Head of caudate nucleus (tissue), 42 donors: Measurements from ENCODE around the gene S100A9.

Experiments used
- DNase-seq, 42 donors: peaks; one replicate each; pipeline versions ENCODE4 v3.0.0 to v3.0.0-alpha.2; 2020 to 2021; ENCODE audit warnings: mixed read lengths in 7 of 42
- intact Hi-C: fragments of 100-400 bp; cut with DNase I; formaldehyde crosslinking; loops from one replicate; pipeline ENCODE4 v1.15.0; 2022

The S100A9 gene

DNA sequence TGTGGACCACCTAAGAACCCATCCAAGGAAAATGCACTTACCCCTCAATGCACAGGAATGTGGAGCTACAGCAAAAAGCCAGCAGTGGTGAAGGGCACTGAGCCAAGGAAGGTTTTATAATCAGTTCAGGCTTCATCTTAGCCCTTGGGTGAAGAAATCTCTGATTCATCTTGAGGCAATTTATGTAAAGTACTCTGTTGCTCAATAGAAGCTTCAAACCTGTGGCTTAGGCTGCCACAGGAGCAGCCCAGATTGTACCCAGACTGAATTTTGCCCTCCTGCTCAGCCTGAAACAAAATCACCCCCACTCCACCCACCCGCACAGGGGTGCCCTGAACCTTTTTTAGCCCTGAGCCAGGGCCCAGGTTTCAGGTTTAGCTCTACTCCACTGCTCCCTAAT lies 17.9 kb downstream of the S100A9 start, which contains the start of gene S100A12:
S100A12 (minus strand) TSS at position 111 of the 400 bp plus-strand sequence. CDS start 1,029 bp downstream, outside the sequence.
- intact Hi-C loops: no loop called here
- DNase-seq: peak in 25 of 42 donors; percentile 8 to 73 (median 38)

DNA sequence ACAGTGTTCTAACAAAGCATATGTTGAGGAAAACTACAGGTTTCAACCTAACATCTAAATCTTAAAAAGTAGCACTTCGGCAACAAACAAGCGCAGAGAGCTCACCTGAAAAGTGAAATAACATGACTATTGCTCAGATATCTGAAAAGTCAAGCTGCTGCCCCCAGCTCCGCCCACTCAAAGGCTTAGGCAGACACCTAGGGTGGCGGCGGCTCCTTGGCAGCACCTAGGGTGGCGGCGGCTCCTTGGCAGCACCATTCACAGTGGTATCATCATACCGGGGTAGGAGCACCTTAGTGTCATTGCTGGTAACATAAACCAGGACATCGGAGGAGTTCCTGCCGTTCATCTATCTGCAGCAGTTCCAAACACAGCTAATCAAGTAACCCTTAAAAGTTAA lies 21.9 kb downstream of the S100A9 start:
- intact Hi-C loops: no loop called here
- DNase-seq: peak in 34 of 42 donors; percentile 17 to 84 (median 48)

DNA sequence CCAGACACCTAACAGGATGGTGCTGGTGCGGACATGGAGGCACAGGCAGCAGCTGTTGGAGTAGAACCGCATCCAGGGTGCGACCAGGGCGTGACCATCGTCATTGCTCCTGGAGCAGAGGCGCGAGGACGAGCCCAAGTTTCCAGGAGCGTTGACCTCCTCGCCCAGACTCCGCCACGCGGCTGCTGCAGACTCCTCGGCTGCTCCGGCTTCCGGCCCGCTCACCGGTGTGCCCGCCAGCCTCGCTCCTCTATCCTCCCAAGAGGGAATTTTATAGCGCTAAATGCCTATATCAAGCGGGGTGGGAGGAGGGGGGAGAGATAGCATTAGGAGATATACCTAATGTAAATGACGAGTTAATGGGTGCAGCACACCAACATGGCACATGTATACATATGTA lies 23.1 kb downstream of the S100A9 start:
- DNase-seq: peak in 2 of 42 donors; percentile 26 to 40
- intact Hi-C loops: no loop called here

DNA sequence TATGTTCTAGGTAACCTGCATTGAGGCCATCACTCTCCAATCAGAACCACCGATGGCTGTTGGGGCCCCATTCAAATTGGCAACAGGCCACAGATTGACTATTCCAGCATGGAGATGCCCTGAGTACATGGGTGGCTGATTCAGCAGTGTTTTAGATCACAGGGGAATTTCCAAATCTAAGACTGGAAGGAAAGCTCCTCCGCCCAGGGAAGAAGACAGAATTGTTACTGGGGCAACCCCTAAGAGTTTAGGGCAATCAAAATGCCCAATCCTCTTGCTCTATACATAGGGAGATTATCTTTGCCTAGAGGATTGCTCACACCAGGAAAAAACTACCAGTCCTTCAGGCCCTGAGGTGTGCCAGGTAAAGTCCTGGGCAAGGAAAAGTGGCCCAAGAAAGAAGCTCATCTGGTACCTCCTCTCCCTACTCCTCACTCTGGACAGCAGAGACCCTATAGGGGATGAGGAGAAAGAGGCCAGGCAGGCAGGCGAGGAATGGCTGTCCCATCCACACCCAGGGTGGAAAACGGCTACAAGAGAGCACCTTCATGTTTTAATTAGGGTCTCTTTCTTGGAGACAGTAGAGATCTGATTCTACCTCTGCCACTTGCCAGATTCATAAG lies 27.4 kb downstream of the S100A9 start:
- peak in 4 of 42 donors; percentile 2 to 17 (median 11) for DNase-seq
- intact Hi-C loops: no loop called here

DNA sequence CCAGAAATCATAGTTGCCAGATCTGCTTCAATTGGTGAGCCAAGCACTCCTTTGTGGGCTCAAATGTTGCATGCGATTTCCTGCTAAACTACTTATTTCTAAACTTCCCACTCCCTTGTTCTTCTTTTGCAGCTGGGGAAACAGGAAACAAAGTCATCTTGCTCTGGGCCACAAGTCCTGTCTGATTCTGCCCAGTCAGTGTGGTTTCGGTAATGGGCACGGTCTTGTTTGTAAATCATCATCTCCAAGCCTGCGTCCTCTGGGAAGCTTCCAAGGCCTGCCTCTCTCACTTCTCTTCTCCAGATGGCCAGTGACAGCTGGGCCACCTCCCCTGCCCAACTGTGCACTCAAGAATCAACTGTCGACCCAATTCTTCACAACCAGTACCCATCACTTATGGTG lies 28.8 kb downstream of the S100A9 start:
- peak in 29 of 42 donors; percentile 13 to 68 (median 36) for DNase-seq
- intact Hi-C loops: no loop called here

DNA sequence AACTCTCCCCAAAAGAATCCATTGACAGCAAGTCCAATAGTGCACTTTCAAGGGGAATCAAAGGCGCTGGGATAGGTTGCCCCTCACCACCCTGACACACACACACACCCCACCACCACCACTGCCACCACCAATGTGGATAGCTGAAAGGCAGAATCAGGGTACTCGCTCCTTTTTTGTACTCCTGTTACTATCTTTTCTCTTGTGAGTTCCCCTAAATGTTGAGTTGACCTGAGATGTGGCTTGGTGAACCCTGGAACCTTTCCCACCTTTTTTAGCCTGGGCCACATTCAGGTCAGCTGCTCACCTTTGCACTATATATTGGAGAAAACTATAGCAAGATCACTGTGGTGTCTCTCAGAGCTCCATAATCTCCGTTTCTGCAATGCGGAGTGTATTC lies 29.3 kb downstream of the S100A9 start:
- intact Hi-C loops: no loop called here
- peak in 2 of 42 donors; percentile 2 to 9 for DNase-seq

DNA sequence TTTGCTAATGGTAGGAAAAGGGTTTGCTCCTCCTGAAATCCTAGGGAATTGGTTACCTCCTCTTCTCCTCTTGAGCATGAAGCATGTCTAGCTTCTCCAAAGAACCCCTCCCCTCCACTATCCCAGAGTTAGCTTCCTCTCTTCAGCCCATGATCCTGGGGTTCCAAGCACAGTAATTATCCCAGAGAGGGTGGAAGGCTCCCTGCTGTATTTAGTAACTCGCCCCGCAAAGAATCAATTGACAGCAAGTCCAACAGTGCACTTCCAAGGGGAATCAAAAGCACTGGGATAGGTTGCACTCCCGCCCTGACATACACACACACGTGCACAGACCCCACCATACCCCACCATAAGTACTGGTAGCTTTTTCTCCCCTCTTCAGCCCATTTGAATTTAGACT lies 30.1 kb downstream of the S100A9 start:
- peak in 3 of 42 donors; percentile 1 to 17 (median 1) for DNase-seq
- intact Hi-C loops: no loop called here

DNA sequence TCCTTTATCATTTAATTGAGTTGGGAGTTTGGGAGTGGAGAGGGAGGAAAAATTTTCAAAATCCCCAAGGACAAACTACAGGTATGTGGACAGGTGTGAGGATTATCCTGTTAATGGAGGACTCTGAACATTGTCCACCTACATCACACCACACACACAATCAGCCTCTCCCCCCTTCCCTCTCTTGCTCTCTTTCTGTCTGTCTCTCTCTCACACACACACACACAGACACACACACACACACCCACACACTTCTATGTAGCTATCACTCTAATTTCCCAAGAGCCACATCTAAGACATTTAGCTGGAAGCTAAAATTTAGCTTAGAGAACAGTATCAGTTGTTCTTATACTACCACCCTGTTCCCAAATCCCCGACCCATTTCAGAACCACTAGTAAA lies 31.7 kb downstream of the S100A9 start:
- intact Hi-C loops: no loop called here

DNA sequence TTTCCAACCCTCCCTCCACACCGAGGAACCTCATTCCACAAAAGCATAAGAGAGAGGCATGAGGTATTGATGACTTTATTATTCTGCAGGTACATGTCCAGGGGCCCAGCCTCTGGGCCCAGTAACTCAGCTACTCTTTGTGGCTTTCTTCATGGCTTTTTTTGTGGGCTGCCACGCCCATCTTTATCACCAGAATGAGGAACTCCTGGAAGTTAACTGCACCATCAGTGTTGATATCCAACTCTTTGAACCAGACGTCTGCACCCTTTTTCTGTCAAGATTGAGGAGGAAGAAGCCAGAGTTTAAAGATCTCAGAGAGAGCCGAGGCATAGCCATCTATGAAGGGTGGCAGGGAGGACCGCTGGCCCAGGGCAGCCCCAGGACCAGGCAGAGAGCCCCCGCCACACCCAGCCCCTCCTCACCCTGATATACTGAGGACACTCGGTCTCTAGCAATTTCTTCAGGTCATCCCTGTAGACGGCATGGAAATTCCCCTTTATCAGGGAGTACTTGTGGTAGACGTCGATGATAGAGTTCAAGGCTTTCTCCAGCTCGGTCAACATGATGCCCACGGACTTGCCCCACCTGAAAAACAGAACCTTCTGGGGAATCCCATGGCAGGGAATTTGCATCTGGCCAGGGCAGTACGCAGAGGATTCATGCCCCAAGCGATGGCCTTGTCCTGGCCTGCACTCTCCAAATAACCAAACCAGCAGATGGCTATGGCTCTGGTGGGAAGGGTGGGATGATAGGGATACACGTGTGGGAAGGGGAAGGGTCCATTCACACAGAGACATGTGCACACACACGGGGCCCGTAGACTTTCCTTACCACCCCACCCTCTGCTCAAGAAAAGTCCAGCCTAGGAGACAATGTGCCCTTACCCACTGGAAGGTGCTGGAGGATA lies 32.6 kb downstream of the S100A9 start:
- intact Hi-C loops: no loop called here
- DNase-seq: peak in 4 of 42 donors; percentile 5 to 22 (median 9)

More for the DNA sequence above, 31.7 kb downstream of the S100A9 start:
- DNase-seq: peak in 7 of 42 donors; percentile 8 to 44 (median 27)

DNA sequence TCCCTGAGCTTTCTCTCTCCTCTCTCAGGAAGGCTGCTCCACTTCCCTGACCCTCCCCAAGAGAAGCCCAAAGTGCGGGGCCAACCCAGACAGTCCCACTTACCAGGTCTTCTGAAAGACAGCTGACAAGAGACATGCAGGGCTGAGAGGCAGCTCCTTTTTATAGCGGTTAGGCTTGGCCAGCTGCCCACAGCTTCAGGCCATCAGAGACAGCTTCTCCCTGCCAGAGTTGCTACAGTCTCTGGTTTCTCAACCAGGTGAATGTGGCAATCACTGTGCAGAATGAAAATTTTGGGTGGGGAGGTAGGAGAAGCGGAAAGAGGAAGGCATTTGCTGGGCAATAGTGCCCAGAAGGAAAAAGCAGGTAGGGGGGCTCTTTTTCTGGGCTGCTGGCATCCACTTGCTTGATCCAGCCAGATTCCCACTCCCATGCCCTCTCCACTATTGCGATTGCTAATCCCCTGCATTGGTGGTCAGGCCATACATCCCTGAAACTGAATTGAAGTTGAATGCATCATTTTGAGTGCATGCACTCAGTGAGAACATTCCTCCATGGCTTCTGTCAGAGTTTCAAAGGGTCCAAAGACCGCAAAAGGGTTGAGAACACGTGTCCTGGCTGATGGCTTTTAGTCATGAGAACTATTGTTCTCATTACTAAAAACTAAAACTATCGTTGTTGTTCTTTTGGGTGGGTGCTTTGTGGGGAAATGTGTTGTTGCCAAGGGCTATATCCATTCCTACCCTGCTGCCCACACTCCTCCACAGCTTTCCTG lies 33.5 kb downstream of the S100A9 start, which contains the start of gene S100A8:
S100A8 (minus strand) TSS at position 136 of the 773 bp plus-strand sequence. CDS start 538 bp downstream, outside the sequence.
- intact Hi-C loops: no loop called here
- DNase-seq: peak in 33 of 42 donors; percentile 17 to 75 (median 37)

DNA sequence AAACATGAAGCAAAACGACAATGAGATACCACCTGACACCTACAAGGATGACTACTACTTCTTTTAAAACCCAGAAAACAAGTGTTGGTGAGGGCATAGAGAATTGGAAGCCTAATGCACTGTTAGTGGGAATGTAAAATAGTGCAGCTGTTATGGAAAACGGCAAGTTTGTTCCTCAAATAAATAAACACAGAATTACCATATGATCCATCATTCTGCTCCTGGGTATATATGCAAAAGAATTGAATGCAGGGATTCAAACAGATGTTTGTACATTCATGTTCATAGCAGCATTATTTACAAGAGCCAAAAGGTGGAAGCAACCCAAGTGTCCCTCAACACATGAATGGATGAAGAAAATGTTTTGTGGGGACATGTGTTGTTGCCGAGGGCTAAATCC lies 34.6 kb downstream of the S100A9 start:
- intact Hi-C loops: no loop called here
- DNase-seq: no peak

DNA sequence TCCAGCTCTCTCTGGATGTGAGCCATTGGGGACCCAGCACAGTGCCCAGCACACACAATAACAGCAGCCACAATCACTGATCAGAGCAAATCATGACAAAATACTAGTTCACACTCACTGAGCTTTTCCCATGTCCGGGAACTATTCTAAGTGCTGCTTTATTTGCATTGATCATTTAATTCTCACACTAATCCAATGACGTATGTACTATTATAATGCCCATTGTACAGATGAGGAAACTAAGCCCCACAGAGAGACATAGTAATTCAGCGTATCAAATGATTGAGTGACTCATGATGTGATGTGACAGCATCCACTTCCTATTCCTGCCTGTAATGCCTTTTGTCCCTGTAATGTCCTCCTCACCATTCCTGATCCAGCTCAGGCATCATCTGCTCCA lies 35.2 kb downstream of the S100A9 start:
- DNase-seq: no peak

DNA sequence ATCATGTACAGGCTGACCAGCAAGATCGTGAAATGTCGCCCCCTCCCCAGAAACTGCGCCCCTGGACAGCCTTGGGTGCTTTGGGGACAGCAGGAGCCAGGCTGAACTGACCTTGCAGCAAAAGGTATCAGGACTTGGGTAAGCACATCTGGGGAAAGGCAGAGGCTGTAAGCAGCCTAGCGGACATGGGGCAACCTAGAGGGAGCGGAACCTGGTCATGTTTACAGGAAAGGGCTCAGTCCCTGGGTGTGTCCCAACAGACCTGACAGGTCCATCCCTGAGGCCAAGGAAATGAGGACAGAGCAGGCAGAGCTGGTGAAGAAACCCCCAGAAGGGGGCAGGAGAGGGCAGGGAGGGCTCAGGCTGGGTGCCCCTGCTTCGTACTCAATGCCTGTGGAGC lies 36.3 kb downstream of the S100A9 start:
- DNase-seq: peak in 3 of 42 donors; percentile 6 to 13 (median 13)
- intact Hi-C loops: no loop called here

More for the DNA sequence above, 35.2 kb downstream of the S100A9 start:
- intact Hi-C loops: no loop called here

DNA sequence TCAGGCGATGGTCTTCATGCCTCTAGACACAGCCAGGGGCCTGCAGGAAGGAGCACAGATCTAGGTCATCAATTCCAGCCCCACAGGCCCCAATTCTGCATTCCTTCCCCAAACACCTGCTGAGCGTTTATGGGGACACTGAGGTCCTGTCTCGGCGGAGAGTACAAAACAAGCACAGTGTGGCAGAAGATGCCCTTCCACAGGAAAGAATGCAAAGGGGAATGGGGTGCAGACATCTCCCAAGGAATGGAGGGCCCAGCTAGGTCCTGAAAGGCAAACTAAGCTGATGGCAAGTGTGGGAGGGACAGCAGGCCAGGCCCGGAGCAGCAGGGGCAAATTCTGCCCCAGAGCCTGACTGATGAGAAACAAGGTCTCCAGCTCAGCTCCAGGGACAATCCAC lies 36.7 kb downstream of the S100A9 start:
- intact Hi-C loops: no loop called here
- peak in 4 of 42 donors; percentile 3 to 26 (median 10) for DNase-seq

DNA sequence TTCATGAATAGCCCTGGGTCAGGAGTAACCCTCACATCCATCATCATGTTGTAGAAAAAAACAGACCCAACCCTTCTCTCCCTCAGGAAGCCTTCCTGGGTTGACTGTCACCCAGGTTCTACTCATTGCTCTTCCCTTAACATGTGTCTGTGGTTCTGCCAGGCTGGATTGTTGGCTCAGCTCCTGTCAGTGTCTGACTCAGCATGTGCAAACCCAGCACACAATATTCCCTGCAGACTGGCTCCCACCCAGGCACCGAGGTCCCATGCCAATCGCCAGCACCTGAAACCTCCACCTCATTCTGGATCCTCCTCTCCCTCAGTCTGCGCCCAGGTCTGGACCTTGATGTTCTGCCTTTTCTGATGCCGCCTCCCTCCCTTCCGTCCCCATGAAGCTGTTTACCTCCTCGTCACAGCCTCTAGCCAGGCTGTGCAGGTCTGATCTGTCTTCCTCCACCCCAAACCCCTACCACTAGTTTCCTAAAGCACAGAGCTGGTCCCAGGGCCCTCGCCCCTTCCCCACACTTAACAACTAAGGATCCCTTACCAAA lies 37.6 kb downstream of the S100A9 start:
- intact Hi-C loops: no loop called here
- peak in 5 of 42 donors; percentile 4 to 38 (median 28) for DNase-seq

DNA sequence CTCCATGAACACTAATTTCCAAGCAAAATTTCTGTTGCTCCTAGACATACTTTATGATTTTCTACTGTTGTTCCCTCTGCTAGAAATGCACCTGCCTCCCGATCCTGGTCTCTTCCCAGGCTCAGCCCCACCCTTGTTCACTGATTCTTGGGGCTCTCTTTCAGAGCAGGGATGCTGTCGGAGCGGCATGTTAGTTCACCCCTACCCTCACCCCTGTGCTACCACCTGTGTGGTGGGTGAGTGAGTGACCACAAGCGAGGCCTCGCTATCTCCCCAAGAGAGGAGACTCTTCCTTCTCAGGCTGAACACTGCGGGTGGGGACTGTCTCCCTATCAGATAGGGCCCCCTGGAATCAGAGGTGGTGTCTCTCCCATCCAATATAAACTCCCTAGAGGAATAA lies 38.1 kb downstream of the S100A9 start:
- DNase-seq: peak in 4 of 42 donors; percentile 1 to 16 (median 10)
- intact Hi-C loops: no loop called here

DNA sequence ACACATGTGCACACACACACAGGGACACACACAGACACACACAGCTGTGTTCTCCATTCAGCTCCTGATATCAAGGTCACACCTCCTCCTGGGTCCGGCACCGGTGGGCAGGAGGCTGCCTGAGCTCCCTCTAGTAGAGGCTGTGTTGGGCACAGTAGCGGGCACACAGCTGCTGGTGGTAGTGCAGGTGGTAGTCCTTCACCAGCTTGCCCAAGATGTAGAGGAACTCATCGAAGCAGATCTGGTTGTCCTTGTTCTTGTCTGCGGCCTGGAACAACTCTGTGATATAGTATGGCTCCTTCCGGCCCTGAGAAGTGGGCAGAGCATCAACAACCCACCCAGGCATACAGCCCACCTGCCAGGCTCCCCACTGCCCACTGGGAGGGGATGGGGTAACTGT lies 38.8 kb downstream of the S100A9 start:
- intact Hi-C loops: no loop called here
- peak in 5 of 42 donors; percentile 6 to 31 (median 18) for DNase-seq

DNA sequence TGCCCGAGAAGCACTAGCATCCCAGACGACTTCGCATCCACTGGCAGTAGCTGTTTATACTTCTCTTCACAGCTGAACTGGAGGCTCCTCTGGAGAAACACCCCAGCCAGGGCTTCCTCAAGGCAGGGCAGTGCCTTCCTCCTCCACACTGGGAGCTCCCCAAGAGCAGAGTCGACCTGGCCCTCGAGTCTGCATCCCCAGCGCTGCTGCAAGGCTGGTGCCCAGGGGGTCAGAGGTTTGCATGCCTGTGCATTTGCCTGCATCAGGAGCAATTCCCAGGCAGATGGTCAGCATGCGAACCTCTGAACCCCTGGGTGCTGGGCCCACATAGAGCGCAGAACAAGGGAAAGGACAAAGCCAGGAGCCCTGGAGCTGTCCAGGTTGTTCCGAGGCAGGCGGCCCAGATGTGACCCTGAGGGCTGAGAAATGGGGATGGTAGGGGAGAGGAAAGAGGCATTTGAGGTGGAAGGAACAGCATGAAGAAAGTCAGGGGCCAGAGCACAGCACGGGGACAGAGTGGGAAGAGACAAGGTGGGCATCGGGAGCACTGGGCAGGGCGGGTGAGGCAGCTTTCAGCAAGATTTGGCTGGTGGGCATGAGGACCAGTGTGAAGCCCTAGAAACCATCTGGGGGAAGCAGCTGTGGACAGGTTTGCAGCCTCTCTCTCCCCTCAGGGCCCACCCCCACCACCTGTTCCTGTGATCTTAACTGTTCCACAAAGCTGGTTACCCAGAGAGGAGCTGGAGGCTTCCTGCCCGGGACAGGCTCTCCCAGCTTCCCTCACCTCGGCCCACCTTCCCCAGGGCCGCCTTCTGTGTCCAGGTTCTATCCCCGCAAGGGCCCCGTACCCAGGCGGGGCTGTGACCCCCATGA lies 39.6 kb downstream of the S100A9 start:
- DNase-seq: peak in 5 of 42 donors; percentile 1 to 28 (median 24)
- intact Hi-C loops: no loop called here
